ENCODE results near the gene ACBD6.
A peak's percentile ranks its signal among the peaks of the same experiment; 100 is the strongest.

ACBD6 gene

DNA sequence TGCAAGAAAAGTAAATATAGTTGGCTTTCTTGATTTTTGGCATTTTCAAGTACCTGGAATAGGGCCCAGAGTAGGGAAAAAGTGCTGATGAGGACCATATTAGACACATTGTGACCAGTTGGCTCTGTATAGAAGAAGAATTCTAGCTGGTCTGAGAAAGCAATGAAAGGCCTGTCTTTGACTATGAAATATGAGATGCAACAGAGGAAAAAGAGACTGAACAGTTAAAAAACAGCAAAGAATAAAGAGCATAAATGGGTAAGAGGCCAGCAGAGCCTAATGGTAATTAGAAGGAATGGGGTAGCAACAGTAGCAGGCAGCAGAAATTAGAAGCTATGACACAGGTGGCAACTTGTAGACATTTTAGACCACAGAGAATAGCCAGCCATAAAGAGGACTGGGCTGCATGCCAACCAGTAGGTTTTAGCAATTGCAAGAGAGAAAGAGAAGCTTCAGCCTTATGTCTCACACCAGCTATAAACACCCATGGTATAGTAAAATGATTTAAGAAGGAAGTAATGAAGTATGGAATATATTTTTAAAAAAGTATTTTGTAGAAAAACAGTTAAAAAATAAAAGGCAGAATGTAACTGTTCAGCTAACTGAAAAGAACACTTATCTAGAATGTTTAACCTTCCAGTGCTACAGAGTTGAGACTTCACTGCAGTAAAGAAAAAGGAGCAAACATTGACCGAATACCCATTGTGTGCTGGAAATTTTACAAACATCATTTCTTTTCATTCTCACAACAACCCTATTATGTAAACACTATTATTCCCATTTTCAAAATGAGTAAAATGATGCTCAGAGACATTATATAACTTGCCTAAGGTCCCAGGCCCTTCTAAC, 158.2 kb downstream of the ACBD6 start (continued):
- TF ChIP-seq, protein P1, sequence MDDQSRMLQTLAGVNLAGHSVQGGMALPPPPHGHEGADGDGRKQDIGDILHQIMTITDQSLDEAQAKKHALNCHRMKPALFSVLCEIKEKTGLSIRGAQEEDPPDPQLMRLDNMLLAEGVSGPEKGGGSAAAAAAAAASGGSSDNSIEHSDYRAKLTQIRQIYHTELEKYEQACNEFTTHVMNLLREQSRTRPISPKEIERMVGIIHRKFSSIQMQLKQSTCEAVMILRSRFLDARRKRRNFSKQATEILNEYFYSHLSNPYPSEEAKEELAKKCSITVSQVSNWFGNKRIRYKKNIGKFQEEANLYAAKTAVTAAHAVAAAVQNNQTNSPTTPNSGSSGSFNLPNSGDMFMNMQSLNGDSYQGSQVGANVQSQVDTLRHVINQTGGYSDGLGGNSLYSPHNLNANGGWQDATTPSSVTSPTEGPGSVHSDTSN (CRISPR knock-in tag; IDR thresholded peaks at IDR 0.05), result no peak
- TF ChIP-seq ZNF777 (tag by site-specific recombination; IDR thresholded peaks at IDR 0.05; ENCODE audit: borderline replicate concordance) (no peak), HOXC10 (CRISPR knock-in tag; IDR thresholded peaks at IDR 0.05) (no peak), GLI2 (tag by site-specific recombination; IDR thresholded peaks at IDR 0.05; ENCODE audit: borderline replicate concordance, low read depth) (no peak), ZNF354C (tag by site-specific recombination; IDR thresholded peaks at IDR 0.05; ENCODE audit: borderline replicate concordance, low read depth) (no peak), ZNF311 (tag by site-specific recombination; IDR thresholded peaks at IDR 0.05; ENCODE audit: borderline replicate concordance) (no peak), SCRT1 (tag by site-specific recombination; IDR thresholded peaks at IDR 0.05; ENCODE audit: borderline replicate concordance) (peak; percentile 100), ZNF416 (tag by site-specific recombination; IDR thresholded peaks at IDR 0.05) (no peak), ZNF16 (tag by site-specific recombination; IDR thresholded peaks at IDR 0.05; ENCODE audit: low read depth) (no peak), ZNF341 (tag by site-specific recombination; IDR thresholded peaks at IDR 0.05; ENCODE audit: low read depth) (no peak), IKZF3 (tag by site-specific recombination; IDR thresholded peaks at IDR 0.05) (peak; percentile 52), ZNF561 (tag by site-specific recombination; IDR thresholded peaks at IDR 0.05; ENCODE audit: borderline replicate concordance) (peak; percentile 62; the same call in 1 of the 2 replicates), KLF1 (tag by site-specific recombination; IDR thresholded peaks at IDR 0.05) (no peak), ZNF596 (tag by site-specific recombination; IDR thresholded peaks at IDR 0.05) (no peak), ZFP3 (tag by site-specific recombination; IDR thresholded peaks at IDR 0.05; ENCODE audit: low read depth) (no peak), GFI1B (tag by site-specific recombination; IDR thresholded peaks at IDR 0.05) (no peak), ZNF510 (tag by site-specific recombination; IDR thresholded peaks at IDR 0.05; ENCODE audit: insufficient replicate concordance) (no peak), ZNF248 (tag by site-specific recombination; IDR thresholded peaks at IDR 0.05) (no peak), MZF1 (tag by site-specific recombination; IDR thresholded peaks at IDR 0.05; ENCODE audit: borderline replicate concordance) (peak; percentile 40; the same call in 1 of the 2 replicates), ZNF621 (tag by site-specific recombination; IDR thresholded peaks at IDR 0.05) (no peak)
- TF ChIP-seq, protein P2, sequence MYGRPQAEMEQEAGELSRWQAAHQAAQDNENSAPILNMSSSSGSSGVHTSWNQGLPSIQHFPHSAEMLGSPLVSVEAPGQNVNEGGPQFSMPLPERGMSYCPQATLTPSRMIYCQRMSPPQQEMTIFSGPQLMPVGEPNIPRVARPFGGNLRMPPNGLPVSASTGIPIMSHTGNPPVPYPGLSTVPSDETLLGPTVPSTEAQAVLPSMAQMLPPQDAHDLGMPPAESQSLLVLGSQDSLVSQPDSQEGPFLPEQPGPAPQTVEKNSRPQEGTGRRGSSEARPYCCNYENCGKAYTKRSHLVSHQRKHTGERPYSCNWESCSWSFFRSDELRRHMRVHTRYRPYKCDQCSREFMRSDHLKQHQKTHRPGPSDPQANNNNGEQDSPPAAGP (tag by site-specific recombination; IDR thresholded peaks at IDR 0.05), result no peak
- TF ChIP-seq, protein P3, sequence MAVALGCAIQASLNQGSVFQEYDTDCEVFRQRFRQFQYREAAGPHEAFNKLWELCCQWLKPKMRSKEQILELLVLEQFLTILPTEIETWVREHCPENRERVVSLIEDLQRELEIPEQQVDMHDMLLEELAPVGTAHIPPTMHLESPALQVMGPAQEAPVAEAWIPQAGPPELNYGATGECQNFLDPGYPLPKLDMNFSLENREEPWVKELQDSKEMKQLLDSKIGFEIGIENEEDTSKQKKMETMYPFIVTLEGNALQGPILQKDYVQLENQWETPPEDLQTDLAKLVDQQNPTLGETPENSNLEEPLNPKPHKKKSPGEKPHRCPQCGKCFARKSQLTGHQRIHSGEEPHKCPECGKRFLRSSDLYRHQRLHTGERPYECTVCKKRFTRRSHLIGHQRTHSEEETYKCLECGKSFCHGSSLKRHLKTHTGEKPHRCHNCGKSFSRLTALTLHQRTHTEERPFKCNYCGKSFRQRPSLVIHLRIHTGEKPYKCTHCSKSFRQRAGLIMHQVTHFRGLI (tag by site-specific recombination; IDR thresholded peaks at IDR 0.05), result no peak; the same call in 1 of the 2 replicates
- TF ChIP-seq, protein P4, sequence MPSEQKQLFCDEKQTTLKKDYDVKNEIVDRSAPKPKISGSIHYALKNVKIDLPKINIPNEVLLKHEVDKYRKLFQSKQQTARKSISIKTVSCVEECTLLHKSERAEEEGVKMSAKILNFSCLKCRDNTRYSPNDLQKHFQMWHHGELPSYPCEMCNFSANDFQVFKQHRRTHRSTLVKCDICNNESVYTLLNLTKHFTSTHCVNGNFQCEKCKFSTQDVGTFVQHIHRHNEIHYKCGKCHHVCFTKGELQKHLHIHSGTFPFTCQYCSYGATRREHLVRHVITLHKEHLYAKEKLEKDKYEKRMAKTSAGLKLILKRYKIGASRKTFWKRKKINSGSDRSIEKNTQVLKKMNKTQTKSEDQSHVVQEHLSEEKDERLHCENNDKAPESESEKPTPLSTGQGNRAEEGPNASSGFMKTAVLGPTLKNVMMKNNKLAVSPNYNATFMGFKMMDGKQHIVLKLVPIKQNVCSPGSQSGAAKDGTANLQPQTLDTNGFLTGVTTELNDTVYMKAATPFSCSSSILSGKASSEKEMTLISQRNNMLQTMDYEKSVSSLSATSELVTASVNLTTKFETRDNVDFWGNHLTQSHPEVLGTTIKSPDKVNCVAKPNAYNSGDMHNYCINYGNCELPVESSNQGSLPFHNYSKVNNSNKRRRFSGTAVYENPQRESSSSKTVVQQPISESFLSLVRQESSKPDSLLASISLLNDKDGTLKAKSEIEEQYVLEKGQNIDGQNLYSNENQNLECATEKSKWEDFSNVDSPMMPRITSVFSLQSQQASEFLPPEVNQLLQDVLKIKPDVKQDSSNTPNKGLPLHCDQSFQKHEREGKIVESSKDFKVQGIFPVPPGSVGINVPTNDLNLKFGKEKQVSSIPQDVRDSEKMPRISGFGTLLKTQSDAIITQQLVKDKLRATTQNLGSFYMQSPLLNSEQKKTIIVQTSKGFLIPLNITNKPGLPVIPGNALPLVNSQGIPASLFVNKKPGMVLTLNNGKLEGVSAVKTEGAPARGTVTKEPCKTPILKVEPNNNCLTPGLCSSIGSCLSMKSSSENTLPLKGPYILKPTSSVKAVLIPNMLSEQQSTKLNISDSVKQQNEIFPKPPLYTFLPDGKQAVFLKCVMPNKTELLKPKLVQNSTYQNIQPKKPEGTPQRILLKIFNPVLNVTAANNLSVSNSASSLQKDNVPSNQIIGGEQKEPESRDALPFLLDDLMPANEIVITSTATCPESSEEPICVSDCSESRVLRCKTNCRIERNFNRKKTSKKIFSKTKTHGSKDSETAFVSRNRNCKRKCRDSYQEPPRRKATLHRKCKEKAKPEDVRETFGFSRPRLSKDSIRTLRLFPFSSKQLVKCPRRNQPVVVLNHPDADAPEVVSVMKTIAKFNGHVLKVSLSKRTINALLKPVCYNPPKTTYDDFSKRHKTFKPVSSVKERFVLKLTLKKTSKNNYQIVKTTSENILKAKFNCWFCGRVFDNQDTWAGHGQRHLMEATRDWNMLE (tag by site-specific recombination; conservative IDR thresholded peaks at IDR 0.05; ENCODE audit: low read depth), result no peak
- TF ChIP-seq, protein P5, sequence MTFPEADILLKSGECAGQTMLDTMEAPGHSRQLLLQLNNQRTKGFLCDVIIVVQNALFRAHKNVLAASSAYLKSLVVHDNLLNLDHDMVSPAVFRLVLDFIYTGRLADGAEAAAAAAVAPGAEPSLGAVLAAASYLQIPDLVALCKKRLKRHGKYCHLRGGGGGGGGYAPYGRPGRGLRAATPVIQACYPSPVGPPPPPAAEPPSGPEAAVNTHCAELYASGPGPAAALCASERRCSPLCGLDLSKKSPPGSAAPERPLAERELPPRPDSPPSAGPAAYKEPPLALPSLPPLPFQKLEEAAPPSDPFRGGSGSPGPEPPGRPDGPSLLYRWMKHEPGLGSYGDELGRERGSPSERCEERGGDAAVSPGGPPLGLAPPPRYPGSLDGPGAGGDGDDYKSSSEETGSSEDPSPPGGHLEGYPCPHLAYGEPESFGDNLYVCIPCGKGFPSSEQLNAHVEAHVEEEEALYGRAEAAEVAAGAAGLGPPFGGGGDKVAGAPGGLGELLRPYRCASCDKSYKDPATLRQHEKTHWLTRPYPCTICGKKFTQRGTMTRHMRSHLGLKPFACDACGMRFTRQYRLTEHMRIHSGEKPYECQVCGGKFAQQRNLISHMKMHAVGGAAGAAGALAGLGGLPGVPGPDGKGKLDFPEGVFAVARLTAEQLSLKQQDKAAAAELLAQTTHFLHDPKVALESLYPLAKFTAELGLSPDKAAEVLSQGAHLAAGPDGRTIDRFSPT (tag by site-specific recombination; IDR thresholded peaks at IDR 0.05), result no peak
- TF ChIP-seq, protein P6, sequence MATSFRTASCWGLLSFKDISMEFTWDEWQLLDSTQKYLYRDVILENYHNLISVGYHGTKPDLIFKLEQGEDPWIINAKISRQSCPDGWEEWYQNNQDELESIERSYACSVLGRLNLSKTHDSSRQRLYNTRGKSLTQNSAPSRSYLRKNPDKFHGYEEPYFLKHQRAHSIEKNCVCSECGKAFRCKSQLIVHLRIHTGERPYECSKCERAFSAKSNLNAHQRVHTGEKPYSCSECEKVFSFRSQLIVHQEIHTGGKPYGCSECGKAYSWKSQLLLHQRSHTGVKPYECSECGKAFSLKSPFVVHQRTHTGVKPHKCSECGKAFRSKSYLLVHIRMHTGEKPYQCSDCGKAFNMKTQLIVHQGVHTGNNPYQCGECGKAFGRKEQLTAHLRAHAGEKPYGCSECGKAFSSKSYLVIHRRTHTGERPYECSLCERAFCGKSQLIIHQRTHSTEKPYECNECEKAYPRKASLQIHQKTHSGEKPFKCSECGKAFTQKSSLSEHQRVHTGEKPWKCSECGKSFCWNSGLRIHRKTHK (tag by site-specific recombination; IDR thresholded peaks at IDR 0.05), result no peak

All from HEK293 (cell line).